ENCODE results near the gene ZNF407.

GRCh38 chr18:74569401-74569800 is 28.3 kb upstream of the ZNF407 start:
- TF ChIP-seq, protein P1, sequence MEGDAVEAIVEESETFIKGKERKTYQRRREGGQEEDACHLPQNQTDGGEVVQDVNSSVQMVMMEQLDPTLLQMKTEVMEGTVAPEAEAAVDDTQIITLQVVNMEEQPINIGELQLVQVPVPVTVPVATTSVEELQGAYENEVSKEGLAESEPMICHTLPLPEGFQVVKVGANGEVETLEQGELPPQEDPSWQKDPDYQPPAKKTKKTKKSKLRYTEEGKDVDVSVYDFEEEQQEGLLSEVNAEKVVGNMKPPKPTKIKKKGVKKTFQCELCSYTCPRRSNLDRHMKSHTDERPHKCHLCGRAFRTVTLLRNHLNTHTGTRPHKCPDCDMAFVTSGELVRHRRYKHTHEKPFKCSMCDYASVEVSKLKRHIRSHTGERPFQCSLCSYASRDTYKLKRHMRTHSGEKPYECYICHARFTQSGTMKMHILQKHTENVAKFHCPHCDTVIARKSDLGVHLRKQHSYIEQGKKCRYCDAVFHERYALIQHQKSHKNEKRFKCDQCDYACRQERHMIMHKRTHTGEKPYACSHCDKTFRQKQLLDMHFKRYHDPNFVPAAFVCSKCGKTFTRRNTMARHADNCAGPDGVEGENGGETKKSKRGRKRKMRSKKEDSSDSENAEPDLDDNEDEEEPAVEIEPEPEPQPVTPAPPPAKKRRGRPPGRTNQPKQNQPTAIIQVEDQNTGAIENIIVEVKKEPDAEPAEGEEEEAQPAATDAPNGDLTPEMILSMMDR (IDR thresholded peaks at IDR 0.05) = no peak
- TF ChIP-seq POLR2A (IDR thresholded peaks at IDR 0.05) = no peak

Measured in testis (tissue), 2 donors.